Muscle layer of duodenum (tissue), 2 donors: ENCODE measurements around the gene SLC35D3.
"Not testable (repeated sequence)": the region's sequence is repeated elsewhere in the genome, so short reads cannot be mapped to it uniquely, and the experiment has no call there.

ENCODE experiments used
- H3K27ac ChIP-seq: one replicate; pipeline ENCODE4 v1.7.0; 2013; ENCODE audit warnings: mild to moderate bottlenecking, low read length
- H3K27me3 ChIP-seq: one replicate; pipeline ENCODE4 v1.7.0; 2013; ENCODE audit warnings: low read depth, mild to moderate bottlenecking, control low read depth, low read length
- H3K36me3 ChIP-seq, 2 donors: one replicate each; pipeline ENCODE4 v1.7.0; 2013; ENCODE audit warnings: low read length in 2 of 2, control low read depth in 1 of 2, mild to moderate bottlenecking in 1 of 2; ENCODE audit not compliant: insufficient read depth in 2 of 2, control insufficient read depth in 1 of 2
- H3K4me1 ChIP-seq, 2 donors: one replicate each; pipeline ENCODE4 v1.7.0; 2013; ENCODE audit warnings: low read length in 2 of 2, mild to moderate bottlenecking in 2 of 2, control low read depth in 1 of 2, moderate library complexity in 1 of 2; ENCODE audit not compliant: insufficient read depth in 2 of 2, control insufficient read depth in 1 of 2
- H3K4me3 ChIP-seq, 2 donors: one replicate each; pipeline ENCODE4 v1.7.0; 2013; ENCODE audit warnings: low read length in 2 of 2, low read depth in 1 of 2, mild to moderate bottlenecking in 1 of 2
- H3K9me3 ChIP-seq, 2 donors: one replicate each; pipeline ENCODE4 v1.7.0; 2013; ENCODE audit warnings: low read length in 2 of 2, control low read depth in 1 of 2, mild to moderate bottlenecking in 1 of 2; ENCODE audit not compliant: control insufficient read depth in 1 of 2
- donor health status: healthy.

The SLC35D3 gene

DNA sequence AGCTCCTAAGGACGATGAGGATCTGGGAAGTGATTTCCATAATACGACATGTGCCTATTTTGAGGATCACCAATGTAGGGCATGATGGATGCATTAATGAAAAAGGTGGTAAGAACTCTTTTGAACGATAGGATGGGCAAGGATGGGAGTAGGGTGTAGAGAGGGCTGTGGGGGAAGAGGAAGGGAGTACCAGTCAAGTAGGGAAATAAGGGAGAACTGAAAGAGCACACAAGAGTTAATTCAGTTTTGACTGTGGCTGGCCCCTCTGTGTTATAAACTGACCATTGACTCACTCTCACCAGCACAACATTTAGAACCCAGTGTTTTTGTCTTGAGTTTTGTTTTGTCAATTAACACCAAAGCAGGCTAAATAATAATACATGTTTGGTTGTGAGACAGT, 33.0 kb downstream of the SLC35D3 start:
- H3K36me3 ChIP-seq = no peaks in the 10 kb centered on the region
- no peaks in the 10 kb centered on the region for H3K27me3 ChIP-seq
- H3K4me1 ChIP-seq = peaks cover 0 to 3% of the 10 kb centered on the region in 2 donors
- no peak overlapping the region for H3K27ac ChIP-seq
- no peak overlapping the region for H3K4me3 ChIP-seq
- no peaks in the 10 kb centered on the region for H3K9me3 ChIP-seq

DNA sequence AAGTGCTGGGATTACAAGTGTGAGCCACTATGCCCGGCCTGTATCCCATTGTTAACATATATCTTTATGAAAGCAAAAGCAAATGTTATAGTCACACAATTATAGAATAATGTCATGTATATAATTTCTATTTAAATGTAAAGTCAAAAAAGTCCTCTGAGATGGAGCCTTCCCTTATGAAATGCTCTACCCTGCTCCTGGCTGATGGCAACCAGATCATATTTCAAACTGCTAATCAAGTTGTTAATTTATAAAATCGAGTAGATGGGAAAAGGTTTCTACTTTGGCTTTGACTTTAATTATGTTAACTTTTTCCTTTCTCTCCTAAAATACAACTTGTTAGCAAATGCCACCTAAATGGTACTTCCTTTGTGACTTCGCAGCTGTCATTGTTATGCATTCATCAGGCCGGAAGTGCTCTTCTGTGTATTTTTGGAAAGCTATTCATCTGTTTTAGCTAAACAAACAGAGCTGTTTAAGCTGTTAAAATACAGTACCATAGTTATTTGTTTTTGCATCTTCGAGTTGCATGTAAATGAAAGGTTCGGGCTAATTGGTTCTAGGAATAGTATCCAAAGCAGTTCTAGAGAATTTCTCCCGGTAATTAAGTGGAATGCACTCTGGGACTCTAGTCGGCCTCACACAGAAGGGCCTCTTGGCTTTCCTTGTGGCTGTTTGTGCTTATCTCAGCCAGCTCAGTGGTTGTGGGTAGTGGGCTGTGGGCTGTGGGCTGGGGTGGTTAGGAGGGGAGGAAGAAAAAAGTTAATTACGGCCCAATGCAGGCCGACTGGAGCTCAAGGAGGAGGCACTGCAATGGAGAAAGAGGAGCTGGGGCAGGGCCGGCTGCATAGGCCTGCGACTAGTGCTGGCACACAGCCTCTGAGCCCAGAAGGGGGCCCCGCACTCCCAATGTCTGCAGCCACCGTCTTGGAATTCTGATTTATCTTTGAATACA, 34.8 kb downstream of the SLC35D3 start:
- Histone ChIP-seq H3K9me3 (no peaks in the 10 kb centered on the region), H3K27ac (no peak overlapping the region), H3K27me3 (no peaks in the 10 kb centered on the region), H3K4me3 (no peak overlapping the region), H3K4me1 (peaks cover 0 to 3% of the 10 kb centered on the region in 2 donors), H3K36me3 (no peaks in the 10 kb centered on the region)

GRCh38 chr6:136958168-136958567, 36.1 kb downstream of the SLC35D3 start:
- no peak overlapping the region for H3K4me3 ChIP-seq
- H3K4me1 ChIP-seq = peaks cover 0 to 3% of the 10 kb centered on the region in 2 donors
- no peaks in the 10 kb centered on the region for H3K36me3 ChIP-seq
- H3K27me3 ChIP-seq = no peaks in the 10 kb centered on the region
- H3K27ac ChIP-seq = no peak overlapping the region
- no peaks in the 10 kb centered on the region for H3K9me3 ChIP-seq

GRCh38 chr6:136959471-136959891, 37.4 kb downstream of the SLC35D3 start:
- Histone ChIP-seq H3K27me3 (no peaks in the 10 kb centered on the region), H3K27ac (no peak overlapping the region), H3K36me3 (no peaks in the 10 kb centered on the region), H3K4me1 (peaks cover 0 to 3% of the 10 kb centered on the region in 2 donors), H3K4me3 (no peak overlapping the region), H3K9me3 (no peaks in the 10 kb centered on the region)

GRCh38 chr6:136959935-136960334, 37.8 kb downstream of the SLC35D3 start:
- not testable (repeated sequence) for H3K27ac ChIP-seq, H3K4me1 ChIP-seq, H3K27me3 ChIP-seq, H3K4me3 ChIP-seq, H3K9me3 ChIP-seq, H3K36me3 ChIP-seq

GRCh38 chr6:136960781-136961180, 38.7 kb downstream of the SLC35D3 start:
- no peak overlapping the region for H3K27ac ChIP-seq
- H3K27me3 ChIP-seq = no peaks in the 10 kb centered on the region
- H3K4me3 ChIP-seq = no peak overlapping the region
- H3K4me1 ChIP-seq = peaks cover 0 to 3% of the 10 kb centered on the region in 2 donors
- H3K36me3 ChIP-seq = no peaks in the 10 kb centered on the region
- H3K9me3 ChIP-seq = no peaks in the 10 kb centered on the region

GRCh38 chr6:136961848-136962247, 39.7 kb downstream of the SLC35D3 start:
- Histone ChIP-seq H3K27ac (no peak overlapping the region), H3K4me3 (no peak overlapping the region), H3K36me3 (no peaks in the 10 kb centered on the region), H3K4me1 (peaks cover 0 to 3% of the 10 kb centered on the region in 2 donors), H3K27me3 (no peaks in the 10 kb centered on the region), H3K9me3 (no peaks in the 10 kb centered on the region)

DNA sequence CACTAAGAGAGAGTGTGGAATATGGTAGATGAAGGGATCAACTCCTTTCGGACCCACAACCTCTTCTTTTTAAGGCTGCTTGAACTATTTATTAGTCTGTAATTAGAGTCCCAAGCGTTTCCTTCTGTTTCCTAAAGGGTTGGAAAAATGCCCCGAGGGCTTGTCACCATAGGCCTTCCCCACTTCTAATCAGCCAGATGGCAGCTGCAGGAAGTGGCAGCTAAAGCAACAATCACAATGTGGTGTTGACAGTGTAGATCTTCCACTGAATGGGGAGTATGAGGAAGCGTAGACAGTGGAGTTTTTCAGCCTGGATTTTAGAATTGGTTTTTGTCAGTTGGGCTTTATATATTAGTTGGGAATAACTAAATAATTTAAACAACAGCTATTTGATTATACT, 40.6 kb downstream of the SLC35D3 start:
- no peak overlapping the region for H3K4me3 ChIP-seq
- no peaks in the 10 kb centered on the region for H3K36me3 ChIP-seq
- H3K27ac ChIP-seq = peak overlapping the region; percentile 74
- no peaks in the 10 kb centered on the region for H3K4me1 ChIP-seq
- no peaks in the 10 kb centered on the region for H3K9me3 ChIP-seq
- no peaks in the 10 kb centered on the region for H3K27me3 ChIP-seq

DNA sequence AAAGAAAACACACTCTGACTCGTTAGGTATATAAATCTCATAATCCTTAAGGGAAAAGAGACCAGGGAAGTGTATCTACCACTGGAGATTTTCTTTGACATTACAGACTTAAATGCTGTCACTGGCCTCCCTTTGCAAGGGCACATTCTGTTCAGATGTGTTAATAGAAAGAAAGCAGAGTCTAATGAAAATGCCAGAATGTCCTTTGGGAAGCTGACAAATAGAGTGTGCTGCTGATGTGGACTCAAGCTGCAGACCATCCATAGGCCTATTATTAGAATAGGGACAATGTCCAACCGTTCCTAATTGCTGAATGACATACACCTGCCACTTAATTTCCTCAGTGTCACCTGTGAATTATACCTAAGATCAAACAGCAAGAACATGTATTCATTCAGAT, 41.2 kb downstream of the SLC35D3 start:
- Histone ChIP-seq H3K27ac (peak overlapping the region; percentile 74), H3K4me1 (no peaks in the 10 kb centered on the region), H3K9me3 (no peaks in the 10 kb centered on the region), H3K4me3 (no peak overlapping the region), H3K36me3 (no peaks in the 10 kb centered on the region), H3K27me3 (no peaks in the 10 kb centered on the region)

DNA sequence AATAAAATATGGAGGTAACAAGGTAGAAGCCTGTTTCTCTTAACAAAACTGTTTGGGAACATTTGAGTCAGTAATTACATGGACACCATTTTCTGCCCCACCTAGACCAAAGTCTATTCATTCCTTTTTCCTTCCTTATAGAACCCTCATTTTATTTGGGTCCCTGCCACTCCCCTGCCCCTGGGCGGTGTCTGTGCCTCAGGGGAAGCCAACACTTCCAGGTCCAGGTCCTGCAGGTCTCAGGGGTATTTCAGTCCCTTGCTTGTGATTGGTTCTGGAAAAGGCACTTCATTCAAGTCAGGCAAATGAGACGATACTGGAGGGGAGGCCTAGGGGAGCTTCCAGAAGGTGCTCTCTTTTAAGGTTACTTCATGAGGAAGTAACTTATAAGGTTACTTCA, 42.3 kb downstream of the SLC35D3 start:
- Histone ChIP-seq H3K9me3 (no peaks in the 10 kb centered on the region), H3K27me3 (no peaks in the 10 kb centered on the region), H3K36me3 (no peaks in the 10 kb centered on the region), H3K4me1 (no peaks in the 10 kb centered on the region), H3K4me3 (no peak overlapping the region), H3K27ac (peak overlapping the region; percentile 74)

- Histone ChIP-seq H3K36me3 (no peaks in the 10 kb centered on the region), H3K27ac (no peak overlapping the region), H3K9me3 (no peaks in the 10 kb centered on the region), H3K4me3 (no peak overlapping the region), H3K4me1 (no peaks in the 10 kb centered on the region), H3K27me3 (no peaks in the 10 kb centered on the region)
Observed at GRCh38 chr6:136967876-136968752, 46.0 kb downstream of the SLC35D3 start.
